T47D (cell line): ENCODE results near the gene MYL3.
"Not testable (repeated sequence)": the region's sequence is repeated elsewhere in the genome, so short reads cannot be mapped to it uniquely, and the experiment has no call there.

Experiments used
- DNase-seq, 2 experiments: peaks; one replicate each; pipeline versions ENCODE4 v3.0.0 to v3.0.0-alpha.2; 2011 to 2012; ENCODE audit warnings: low read depth in 1 of 2, low spot score in 1 of 2
- JUND ChIP-seq: IDR thresholded peaks from 2 replicates; pipeline ENCODE4 v1.6.1; 2012; ENCODE audit warnings: low read depth
- in situ Hi-C: cut with HindIII; loops from 2 replicates; pipeline ENCODE4 v1.10.0; 2016; ENCODE audit warnings: low sequenced_read_pairs, low pct_unique_long_range_greater_than_20kb

Gene MYL3

GRCh38 chr3:46863261-46863782 is at the start of gene MYL3:
Gene MYL3 (minus strand): TSS chr3:46863444. CDS start chr3:46863390, 54 bp downstream.
- TF ChIP-seq JUND: no peak
- no peak for DNase-seq
- in situ Hi-C loops: no loop called here

GRCh38 chr3:46912986-46913385 is 49.7 kb upstream of the MYL3 start:
- no peak for DNase-seq
- in situ Hi-C loops: no loop called here

GRCh38 chr3:46910914-46911313 is 47.7 kb upstream of the MYL3 start:
- DNase-seq, in situ Hi-C loops: not testable (repeated sequence)

More at GRCh38 chr3:46912986-46913385, 49.7 kb upstream of the MYL3 start:
- TF ChIP-seq JUND: no peak

- in situ Hi-C loops: no loop called here
- no peak for DNase-seq
- TF ChIP-seq JUND: no peak
Measured at GRCh38 chr3:46910166-46910760, 47.0 kb upstream of the MYL3 start.

GRCh38 chr3:46909535-46910161 is 46.4 kb upstream of the MYL3 start:
- in situ Hi-C loops: no loop called here
- no peak for TF ChIP-seq JUND
- DNase-seq: peak; percentile 66 to 76

GRCh38 chr3:46908986-46909534 is 45.8 kb upstream of the MYL3 start:
- no peak for DNase-seq
- in situ Hi-C loops: no loop called here
- TF ChIP-seq JUND: no peak

- peak in 1 of 2 experiments; percentile 50 for DNase-seq
Measured at GRCh38 chr3:46908294-46908985, 45.2 kb upstream of the MYL3 start.

GRCh38 chr3:46907960-46908293 is 44.7 kb upstream of the MYL3 start:
- no peak for TF ChIP-seq JUND
- in situ Hi-C loops: no loop called here
- no peak for DNase-seq

More at GRCh38 chr3:46908294-46908985, 45.2 kb upstream of the MYL3 start:
- no peak for TF ChIP-seq JUND
- in situ Hi-C loops: no loop called here

GRCh38 chr3:46907271-46907670 is 44.0 kb upstream of the MYL3 start:
- peak in 1 of 2 experiments; percentile 36 for DNase-seq
- in situ Hi-C loops: no loop called here
- no peak for TF ChIP-seq JUND

- DNase-seq: no peak
- no peak for TF ChIP-seq JUND
- in situ Hi-C loops: no loop called here
Measured at GRCh38 chr3:46906471-46907058, 43.3 kb upstream of the MYL3 start.

GRCh38 chr3:46905661-46906451 is 42.6 kb upstream of the MYL3 start:
- TF ChIP-seq JUND: no peak
- in situ Hi-C loops: no loop called here
- DNase-seq: no peak

- in situ Hi-C loops: no loop called here
- TF ChIP-seq JUND: no peak
- DNase-seq: no peak
Measured at GRCh38 chr3:46905213-46905560, 41.9 kb upstream of the MYL3 start.
